GM18868 (cell line): Measurements from ENCODE around the gene TMOD2.

Experiments used
- ATAC-seq: cut with Tn5 transposase; IDR thresholded peaks from one replicate; pipeline ENCODE4 v1.9.1; 2021; ENCODE audit warnings: mild to moderate bottlenecking, moderate library complexity; ENCODE audit not compliant: unreplicated experiment

Gene TMOD2

GRCh38 chr15:51735228-51736010 lies 16.0 kb upstream of the TMOD2 start:
- ATAC-seq: no peak

DNA sequence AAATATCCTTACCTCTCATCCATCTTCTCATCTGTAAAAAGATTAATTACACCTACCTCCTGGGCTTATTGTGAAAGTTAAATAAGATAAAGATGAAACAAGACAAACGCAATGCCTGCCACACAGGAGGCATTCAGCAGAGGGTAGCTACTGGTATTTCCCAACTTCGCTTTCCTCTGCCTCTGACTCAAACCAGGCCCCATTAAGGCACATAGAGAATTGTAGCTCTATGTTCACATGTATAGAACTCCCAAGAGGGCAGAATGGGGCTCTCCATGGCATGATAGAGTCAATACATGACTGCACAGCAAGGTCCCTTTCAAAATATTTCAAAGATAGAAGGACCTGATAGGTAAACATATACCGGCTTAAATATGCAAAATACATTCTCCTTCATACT lies 15.3 kb upstream of the TMOD2 start:
- ATAC-seq: peak; percentile 49

GRCh38 chr15:51736751-51737521 lies 14.5 kb upstream of the TMOD2 start:
- peak; percentile 32 for ATAC-seq

- peak; percentile 32 for ATAC-seq
Observed at GRCh38 chr15:51737522-51738305, 13.7 kb upstream of the TMOD2 start, which contains the start of gene LYSMD2. TSS of gene LYSMD2 (minus strand) at chr15:51737655. CDS start at chr15:51737622, 33 bp downstream.

DNA sequence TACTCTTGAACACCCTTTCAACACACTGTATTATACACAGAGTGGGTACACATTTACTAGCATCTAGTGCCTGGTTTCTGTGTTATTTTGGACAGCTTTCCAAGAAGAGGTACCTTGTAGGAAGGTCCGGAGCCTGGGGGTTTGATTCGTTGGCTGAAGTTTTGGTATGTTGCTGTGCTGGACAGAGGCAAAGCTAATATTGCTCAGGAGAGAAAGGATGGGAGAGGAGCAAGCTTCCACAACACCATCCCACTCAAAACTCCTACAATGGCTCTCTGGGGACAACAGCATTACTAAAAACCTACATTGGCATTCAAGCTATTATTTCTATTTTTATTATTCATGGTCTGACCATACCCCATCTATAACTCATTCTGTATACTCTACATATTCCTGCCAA lies 12.8 kb upstream of the TMOD2 start:
- ATAC-seq: no peak

GRCh38 chr15:51739061-51739712 lies 12.2 kb upstream of the TMOD2 start:
- no peak for ATAC-seq

DNA sequence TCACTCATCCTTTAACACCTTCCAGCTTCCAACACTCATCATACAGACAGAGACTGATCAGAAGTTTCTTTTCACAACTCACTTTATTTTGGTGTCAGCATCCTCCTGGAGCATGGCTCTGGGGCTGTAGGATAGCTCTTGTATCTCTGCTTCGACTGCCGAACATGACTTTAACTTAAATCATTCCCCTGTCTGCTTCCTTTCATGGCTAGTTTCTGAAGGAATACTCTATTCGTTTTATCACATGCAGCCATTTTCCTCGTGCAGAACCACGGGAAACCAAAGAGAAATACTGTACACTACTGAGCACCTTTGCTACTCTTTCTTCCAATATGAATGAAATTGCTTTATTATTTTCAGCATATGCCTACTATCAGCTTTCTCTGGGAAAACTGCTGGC lies 2.1 kb upstream of the TMOD2 start:
- no peak for ATAC-seq

DNA sequence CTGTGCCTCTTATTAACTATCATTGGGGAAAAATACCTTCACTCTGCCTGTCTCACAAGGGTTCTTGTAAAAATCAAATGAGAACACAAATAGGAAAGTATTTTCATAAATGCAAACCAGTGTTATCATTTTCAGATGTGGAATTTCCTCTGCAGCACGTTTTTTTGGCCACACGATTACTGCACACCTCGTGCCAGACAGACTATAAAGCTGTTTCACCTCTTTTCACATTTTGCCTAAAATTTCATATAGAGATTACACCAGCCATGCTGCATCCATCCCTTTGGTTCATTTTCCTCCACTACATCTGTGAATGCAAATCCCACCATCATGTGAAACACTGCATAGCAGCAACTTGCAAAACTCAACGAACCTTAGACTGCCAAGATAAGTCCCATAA lies 1.2 kb upstream of the TMOD2 start:
- no peak for ATAC-seq

DNA sequence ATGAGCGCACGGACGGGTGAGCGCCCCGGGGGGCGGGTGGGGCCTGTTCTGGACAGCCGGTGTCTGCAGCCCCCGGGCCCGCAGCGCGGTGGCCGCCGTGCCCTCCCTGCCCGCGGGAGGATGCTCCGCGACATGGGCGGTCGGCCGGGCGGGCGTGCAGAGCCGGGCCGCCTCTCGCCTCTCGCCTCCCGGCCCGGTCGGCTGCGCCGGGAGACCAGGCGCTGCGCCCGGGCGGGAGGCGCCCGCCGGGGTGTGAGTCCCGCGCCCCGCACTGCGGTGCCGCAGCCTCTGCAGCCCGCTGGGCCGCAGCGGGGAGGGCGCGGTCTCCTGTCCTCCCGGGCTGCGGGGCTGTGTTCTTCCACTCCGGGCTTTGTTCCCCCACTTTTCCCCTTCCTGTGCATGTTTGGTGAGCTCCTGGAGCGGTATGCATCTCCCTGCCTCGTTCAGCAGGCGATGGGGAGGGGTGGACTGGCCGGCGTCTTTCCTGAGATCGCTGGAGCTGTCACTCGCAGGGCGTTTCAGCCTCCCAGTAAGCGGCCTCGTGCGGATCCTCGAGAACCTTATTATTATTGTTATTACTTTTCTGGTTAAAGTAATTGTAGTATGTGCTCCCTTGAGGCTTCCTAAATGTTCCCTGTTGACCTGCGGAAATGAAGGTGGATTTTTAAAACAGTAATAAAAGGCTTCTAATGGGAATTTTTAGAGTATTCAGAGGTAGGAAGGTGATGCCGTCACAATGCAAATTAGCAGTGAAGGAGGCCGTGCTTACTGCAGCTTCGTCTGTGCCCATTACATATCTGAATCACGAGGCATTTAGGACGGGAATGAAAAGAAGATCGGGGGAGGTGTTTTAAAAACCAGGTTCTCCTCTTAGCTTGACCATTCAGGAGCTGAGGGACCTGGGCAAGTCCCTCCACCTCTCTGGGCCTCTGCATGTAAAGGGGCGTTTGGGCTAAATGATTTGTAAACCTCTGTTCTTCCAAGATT lies 593 bp downstream of the TMOD2 start:
- ATAC-seq: peak; percentile 39

DNA sequence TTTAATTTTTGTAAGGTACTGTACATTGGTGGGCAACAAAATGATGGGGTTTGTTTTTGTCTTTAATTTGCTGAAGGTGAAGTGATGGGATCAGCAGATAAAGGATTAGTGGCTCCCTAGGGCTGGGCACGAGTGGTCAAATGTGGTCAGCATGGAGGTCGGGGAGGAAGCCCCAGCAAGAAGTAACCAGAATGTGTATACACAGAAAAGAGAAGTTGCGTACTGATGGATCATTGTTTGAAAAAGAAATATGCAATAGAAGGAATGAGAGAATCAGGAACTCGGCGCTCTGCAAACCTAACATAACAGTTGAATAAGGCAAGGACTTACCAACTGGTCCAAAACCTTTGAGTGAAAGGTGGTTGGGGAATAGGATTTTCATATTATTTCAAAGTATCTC lies 1.5 kb downstream of the TMOD2 start:
- no peak for ATAC-seq

- ATAC-seq: no peak
Observed at GRCh38 chr15:51754267-51754666, 2.9 kb downstream of the TMOD2 start.

GRCh38 chr15:51755790-51756189 lies 4.4 kb downstream of the TMOD2 start:
- no peak for ATAC-seq

GRCh38 chr15:51756482-51756881 lies 5.1 kb downstream of the TMOD2 start:
- ATAC-seq: no peak

GRCh38 chr15:51757450-51757849 lies 6.1 kb downstream of the TMOD2 start:
- ATAC-seq: no peak

DNA sequence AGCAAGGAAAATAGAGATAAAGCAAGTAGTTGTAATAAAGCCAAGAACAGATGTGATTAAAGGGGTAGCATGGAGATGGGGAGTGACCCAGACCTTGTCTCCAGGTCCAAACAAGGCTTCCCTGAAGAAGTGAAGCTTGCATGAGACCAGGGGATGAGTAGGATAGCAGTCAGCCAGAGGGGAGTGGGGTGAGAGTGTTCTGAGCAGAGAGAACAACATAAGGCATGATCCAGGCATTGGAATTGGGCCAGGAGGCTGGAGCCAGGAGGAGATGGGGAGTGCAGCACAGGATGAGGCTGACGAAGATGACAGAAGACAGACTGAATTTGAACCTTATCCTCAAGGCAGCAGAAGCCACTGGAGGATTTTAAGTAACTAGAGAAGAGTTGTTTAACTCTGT lies 7.2 kb downstream of the TMOD2 start:
- no peak for ATAC-seq

DNA sequence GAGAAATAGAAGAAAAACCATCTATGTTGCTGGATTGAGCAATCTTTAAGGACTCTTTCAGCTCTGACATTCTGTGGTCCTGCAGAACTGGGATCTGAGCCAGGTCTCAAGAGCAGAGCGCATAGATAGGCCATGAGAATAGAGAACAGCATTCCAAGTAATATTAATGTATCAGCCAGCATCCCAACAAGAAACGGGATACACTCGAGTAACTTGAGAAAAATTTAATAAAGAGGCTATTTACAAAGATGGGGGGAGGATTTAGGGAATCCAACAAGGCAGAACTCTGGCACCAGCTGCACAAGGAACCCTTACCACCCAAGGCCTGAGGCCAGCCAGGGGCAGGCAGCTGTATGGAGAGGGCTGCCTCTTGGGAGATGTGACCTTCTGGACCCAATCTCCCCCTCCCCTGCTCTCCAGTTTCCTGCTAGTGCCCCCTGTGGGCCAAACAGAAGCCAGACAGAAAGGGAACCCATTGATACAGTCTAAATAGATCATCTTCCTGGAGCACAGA lies 8.2 kb downstream of the TMOD2 start:
- no peak for ATAC-seq

- ATAC-seq: no peak
Observed at GRCh38 chr15:51760805-51761204, 9.4 kb downstream of the TMOD2 start.

GRCh38 chr15:51765751-51766150 lies 14.4 kb downstream of the TMOD2 start:
- ATAC-seq: no peak

DNA sequence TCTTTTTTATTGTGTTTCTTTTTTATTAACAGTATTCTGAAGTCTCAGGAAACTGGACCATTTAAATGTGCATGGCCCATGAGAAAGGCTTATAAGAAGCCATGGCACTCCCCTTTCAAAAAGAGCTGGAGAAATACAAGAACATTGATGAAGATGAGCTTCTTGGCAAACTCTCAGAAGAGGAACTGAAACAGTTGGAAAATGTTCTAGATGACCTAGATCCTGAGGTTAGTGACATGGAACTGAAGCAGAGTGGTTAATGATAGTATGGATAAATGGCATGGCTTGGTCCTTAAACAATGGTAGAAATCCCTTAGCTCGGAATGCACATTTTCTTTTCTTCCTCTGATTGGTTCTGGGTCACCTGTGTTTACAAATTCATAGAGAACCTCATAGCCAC lies 14.9 kb downstream of the TMOD2 start:
- ATAC-seq: no peak

DNA sequence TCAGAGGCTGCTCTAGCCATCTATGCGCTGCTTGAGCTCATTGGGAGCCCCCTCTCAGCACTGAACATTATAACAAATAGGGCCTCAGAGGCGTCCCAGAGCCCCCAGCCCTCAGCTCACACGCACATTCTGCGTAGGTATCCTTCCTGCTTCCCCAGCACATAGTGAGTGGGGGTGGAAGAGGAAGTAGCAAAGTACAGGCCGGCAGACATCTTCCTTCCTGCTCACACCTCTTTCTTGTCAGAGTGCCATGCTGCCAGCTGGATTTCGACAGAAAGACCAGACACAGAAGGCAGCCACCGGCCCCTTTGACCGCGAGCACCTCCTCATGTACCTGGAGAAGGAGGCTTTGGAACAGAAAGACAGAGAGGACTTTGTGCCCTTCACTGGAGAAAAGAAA lies 16.6 kb downstream of the TMOD2 start:
- ATAC-seq: no peak
